Upper lobe of left lung (tissue), 4 donors: ENCODE measurements around the gene HAUS8.

ENCODE experiments used
- CTCF ChIP-seq, 6 experiments: fragments of 450-650 bp in 4 of 6; fragments of 200-600 bp in 2 of 6; sonication (generic) in 2 of 6; IDR thresholded peaks; one replicate each; pipeline ENCODE4 v1.5.1; 2016 to 2019; ENCODE audit warnings: antibody characterized with exemption in 6 of 6
- EP300 ChIP-seq, 4 donors: sonication (generic); formaldehyde crosslinking; IDR thresholded peaks; one replicate each; pipeline ENCODE4 v1.5.1; 2017; ENCODE audit warnings: antibody characterized with exemption in 4 of 4, control low read depth in 2 of 4
- POLR2A ChIP-seq, 4 donors: fragments of 450-650 bp; IDR thresholded peaks; one replicate each; pipeline ENCODE4 v1.5.1; 2016 to 2017; ENCODE audit warnings: antibody characterized with exemption in 4 of 4, mild to moderate bottlenecking in 2 of 4
- POLR2AphosphoS5 ChIP-seq, 2 donors: sonication (generic); formaldehyde crosslinking; IDR thresholded peaks; one replicate each; pipeline ENCODE4 v1.5.1; 2017; ENCODE audit warnings: antibody characterized with exemption in 2 of 2

GRCh38 chr19:17080440-17080801 lies 5.2 kb upstream of the HAUS8 start:
- TF ChIP-seq EP300 (IDR thresholded peaks at IDR 0.05) (no peak), CTCF (IDR thresholded peaks at IDR 0.05) (no peak), POLR2A (IDR thresholded peaks at IDR 0.05) (no peak), POLR2AphosphoS5 (IDR thresholded peaks at IDR 0.05) (no peak)
